ENCODE results near the gene GOLGA6L10. TPM values are rescaled to one million over a fixed set of nuclear protein-coding genes. Genes with fewer than 3 reads are reported as not detected.

GOLGA6L10 gene
- total RNA-seq, 1 donor from 2014 or later = 0.30 TPM

DNA sequence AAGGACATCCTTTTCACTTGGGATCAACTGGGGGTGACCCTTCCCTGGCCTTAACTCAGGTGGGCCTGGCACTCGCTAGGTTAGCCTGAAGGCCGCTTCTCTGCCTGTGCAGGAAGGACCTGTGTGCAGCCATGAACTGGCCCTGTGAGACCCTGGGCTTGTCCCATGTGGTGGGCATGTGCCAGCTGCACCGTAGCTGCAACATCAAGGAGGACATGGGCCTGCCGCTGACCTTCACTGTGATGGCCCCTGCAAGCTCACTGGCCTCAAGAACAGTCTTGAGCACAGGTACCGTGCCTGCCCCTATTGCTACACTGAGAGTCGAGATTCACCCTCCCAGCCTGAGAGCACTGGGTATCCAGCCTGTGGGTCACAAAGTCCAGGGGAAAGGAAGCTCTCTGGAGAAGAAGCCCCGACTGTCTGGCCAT is 43.6 kb downstream of the GOLGA6L10 start:
- no peak for FAIRE-seq
- H3K27me3 Mint-ChIP-seq (ENCODE audit: low read depth, unreplicated experiment) = peaks cover 24% of the 10 kb centered on the region
- Histone ChIP-seq H3K79me2 (ENCODE audit: insufficient read depth, low read length) (no peaks in the 10 kb centered on the region), H3K4me1 (ENCODE audit: insufficient read depth, low read length) (no peaks in the 10 kb centered on the region), H3K27me3 (ENCODE audit: insufficient read depth, low read length) (no peaks in the 10 kb centered on the region), H2AFZ (ENCODE audit: low read depth, low read length) (no peak overlapping the region), H3K36me3 (ENCODE audit: insufficient read depth, low read length) (no peaks in the 10 kb centered on the region), H3K4me2 (ENCODE audit: low read length) (no peak overlapping the region), H3K9ac (ENCODE audit: low read length) (no peak overlapping the region), H4K20me1 (ENCODE audit: insufficient read depth, low read length) (no peaks in the 10 kb centered on the region), H3K9me3 (ENCODE audit: insufficient read depth, low read depth, low read length) (no peaks in the 10 kb centered on the region), H3K4me3 (ENCODE audit: insufficient read depth, low read depth, low read length) (no peak overlapping the region), H3K27ac (ENCODE audit: low read depth, low read length) (no peak overlapping the region)
- no peak for DNase-seq (ENCODE audit: low read depth)
- no peak overlapping the region for H3K4me3 Mint-ChIP-seq (ENCODE audit: unreplicated experiment)
- H3K9me3 Mint-ChIP-seq (ENCODE audit: unreplicated experiment) = peaks cover 2% of the 10 kb centered on the region
- H3K27ac Mint-ChIP-seq (ENCODE audit: unreplicated experiment) = no peak overlapping the region
- no peak for TF ChIP-seq EZH2 (IDR thresholded peaks at IDR 0.05; ENCODE audit: insufficient read depth, low read length)
- TF ChIP-seq, protein P1, sequence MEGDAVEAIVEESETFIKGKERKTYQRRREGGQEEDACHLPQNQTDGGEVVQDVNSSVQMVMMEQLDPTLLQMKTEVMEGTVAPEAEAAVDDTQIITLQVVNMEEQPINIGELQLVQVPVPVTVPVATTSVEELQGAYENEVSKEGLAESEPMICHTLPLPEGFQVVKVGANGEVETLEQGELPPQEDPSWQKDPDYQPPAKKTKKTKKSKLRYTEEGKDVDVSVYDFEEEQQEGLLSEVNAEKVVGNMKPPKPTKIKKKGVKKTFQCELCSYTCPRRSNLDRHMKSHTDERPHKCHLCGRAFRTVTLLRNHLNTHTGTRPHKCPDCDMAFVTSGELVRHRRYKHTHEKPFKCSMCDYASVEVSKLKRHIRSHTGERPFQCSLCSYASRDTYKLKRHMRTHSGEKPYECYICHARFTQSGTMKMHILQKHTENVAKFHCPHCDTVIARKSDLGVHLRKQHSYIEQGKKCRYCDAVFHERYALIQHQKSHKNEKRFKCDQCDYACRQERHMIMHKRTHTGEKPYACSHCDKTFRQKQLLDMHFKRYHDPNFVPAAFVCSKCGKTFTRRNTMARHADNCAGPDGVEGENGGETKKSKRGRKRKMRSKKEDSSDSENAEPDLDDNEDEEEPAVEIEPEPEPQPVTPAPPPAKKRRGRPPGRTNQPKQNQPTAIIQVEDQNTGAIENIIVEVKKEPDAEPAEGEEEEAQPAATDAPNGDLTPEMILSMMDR (IDR thresholded peaks at IDR 0.05; ENCODE audit: insufficient read depth, low read depth, low read length) = no peak
- no peaks in the 10 kb centered on the region for H3K36me3 Mint-ChIP-seq (ENCODE audit: low read depth, unreplicated experiment)
- peaks cover 2% of the 10 kb centered on the region for H3K4me1 Mint-ChIP-seq (ENCODE audit: low read depth, unreplicated experiment)

GRCh38 chr15:82304778-82305090 is 44.5 kb downstream of the GOLGA6L10 start:
- FAIRE-seq = no peak

More at GRCh38 chr15:82304778-82305090, 44.5 kb downstream of the GOLGA6L10 start:
- H3K27ac Mint-ChIP-seq (ENCODE audit: unreplicated experiment) = no peak overlapping the region
- Histone ChIP-seq H3K4me2 (ENCODE audit: low read length) (no peak overlapping the region), H3K27me3 (ENCODE audit: insufficient read depth, low read length) (no peaks in the 10 kb centered on the region), H3K9ac (ENCODE audit: low read length) (no peak overlapping the region), H2AFZ (ENCODE audit: low read depth, low read length) (no peak overlapping the region), H3K9me3 (ENCODE audit: insufficient read depth, low read depth, low read length) (no peaks in the 10 kb centered on the region), H3K79me2 (ENCODE audit: insufficient read depth, low read length) (no peaks in the 10 kb centered on the region), H3K4me1 (ENCODE audit: insufficient read depth, low read length) (no peaks in the 10 kb centered on the region), H4K20me1 (ENCODE audit: insufficient read depth, low read length) (no peaks in the 10 kb centered on the region), H3K36me3 (ENCODE audit: insufficient read depth, low read length) (no peaks in the 10 kb centered on the region), H3K27ac (ENCODE audit: low read depth, low read length) (no peak overlapping the region), H3K4me3 (ENCODE audit: insufficient read depth, low read depth, low read length) (no peak overlapping the region)
- H3K9me3 Mint-ChIP-seq (ENCODE audit: unreplicated experiment) = no peaks in the 10 kb centered on the region
- no peaks in the 10 kb centered on the region for H3K36me3 Mint-ChIP-seq (ENCODE audit: low read depth, unreplicated experiment)
- peaks cover 7% of the 10 kb centered on the region for H3K4me1 Mint-ChIP-seq (ENCODE audit: low read depth, unreplicated experiment)
- peaks cover 24% of the 10 kb centered on the region for H3K27me3 Mint-ChIP-seq (ENCODE audit: low read depth, unreplicated experiment)
- H3K4me3 Mint-ChIP-seq (ENCODE audit: unreplicated experiment) = no peak overlapping the region
- TF ChIP-seq, protein P1 (IDR thresholded peaks at IDR 0.05; ENCODE audit: insufficient read depth, low read depth, low read length) = no peak
- no peak for TF ChIP-seq EZH2 (IDR thresholded peaks at IDR 0.05; ENCODE audit: insufficient read depth, low read length)
- no peak for DNase-seq (ENCODE audit: low read depth)

All from astrocyte (in vitro differentiated cells and primary cell).